ENCODE results near the gene CALM3.

CALM3 gene

GRCh38 chr19:46646402-46646801 is 45.3 kb downstream of the CALM3 start:
- no peak for TF ChIP-seq CTCF (IDR thresholded peaks at IDR 0.05; ENCODE audit: low read depth, low read length, missing control alignments)
- no peak for DNase-seq (ENCODE audit: low read depth)
- H3K4me3 ChIP-seq (ENCODE audit: low read depth, low read length), result no peak overlapping the region
- in situ Hi-C loops (cut with HindIII; ENCODE audit: low sequenced_read_pairs), result no loop called here

- TF ChIP-seq CTCF (IDR thresholded peaks at IDR 0.05; ENCODE audit: low read depth, low read length, missing control alignments), result no peak
- in situ Hi-C loops (cut with HindIII; ENCODE audit: low sequenced_read_pairs), result no loop called here
- no peak overlapping the region for H3K4me3 ChIP-seq (ENCODE audit: low read depth, low read length)
- no peak for DNase-seq (ENCODE audit: low read depth)
Observed at GRCh38 chr19:46648060-46648960, 47.2 kb downstream of the CALM3 start.

- no peak overlapping the region for H3K4me3 ChIP-seq (ENCODE audit: low read depth, low read length)
- in situ Hi-C loops (cut with HindIII; ENCODE audit: low sequenced_read_pairs), result no loop called here
- no peak for TF ChIP-seq CTCF (IDR thresholded peaks at IDR 0.05; ENCODE audit: low read depth, low read length, missing control alignments)
- no peak for DNase-seq (ENCODE audit: low read depth)
Observed at GRCh38 chr19:46648961-46649960, 48.1 kb downstream of the CALM3 start.

GRCh38 chr19:46650445-46650844 is 49.3 kb downstream of the CALM3 start:
- TF ChIP-seq CTCF (IDR thresholded peaks at IDR 0.05; ENCODE audit: low read depth, low read length, missing control alignments), result no peak
- H3K4me3 ChIP-seq (ENCODE audit: low read depth, low read length), result no peak overlapping the region
- no peak for DNase-seq (ENCODE audit: low read depth)
- in situ Hi-C loops (cut with HindIII; ENCODE audit: low sequenced_read_pairs), result no loop called here

GRCh38 chr19:46654621-46655152 is 53.6 kb downstream of the CALM3 start:
- no peak overlapping the region for H3K4me3 ChIP-seq (ENCODE audit: low read depth, low read length)
- in situ Hi-C loops (cut with HindIII; ENCODE audit: low sequenced_read_pairs), result no loop called here
- no peak for TF ChIP-seq CTCF (IDR thresholded peaks at IDR 0.05; ENCODE audit: low read depth, low read length, missing control alignments)
- DNase-seq (ENCODE audit: low read depth), result no peak

- no peak for DNase-seq (ENCODE audit: low read depth)
- in situ Hi-C loops (cut with HindIII; ENCODE audit: low sequenced_read_pairs), result no loop called here
Observed at GRCh38 chr19:46656541-46656940, 55.4 kb downstream of the CALM3 start.

More at GRCh38 chr19:46656541-46656940, 55.4 kb downstream of the CALM3 start:
- H3K4me3 ChIP-seq (ENCODE audit: low read depth, low read length), result no peak overlapping the region
- TF ChIP-seq CTCF (IDR thresholded peaks at IDR 0.05; ENCODE audit: low read depth, low read length, missing control alignments), result no peak

Data from astrocyte of the cerebellum (primary cell).